Activated T-cell treated with anti-CD3 and anti-CD28 coated beads for 48 hours (primary cell): ENCODE measurements around the gene HOXC11.
A peak's percentile ranks its signal among the peaks of the same experiment; 100 is the strongest.

Experiments used
- DNase-seq: peaks from one replicate; pipeline ENCODE4 v3.0.0-alpha.2; 2020; ENCODE audit warnings: low read depth

HOXC11 gene

DNA sequence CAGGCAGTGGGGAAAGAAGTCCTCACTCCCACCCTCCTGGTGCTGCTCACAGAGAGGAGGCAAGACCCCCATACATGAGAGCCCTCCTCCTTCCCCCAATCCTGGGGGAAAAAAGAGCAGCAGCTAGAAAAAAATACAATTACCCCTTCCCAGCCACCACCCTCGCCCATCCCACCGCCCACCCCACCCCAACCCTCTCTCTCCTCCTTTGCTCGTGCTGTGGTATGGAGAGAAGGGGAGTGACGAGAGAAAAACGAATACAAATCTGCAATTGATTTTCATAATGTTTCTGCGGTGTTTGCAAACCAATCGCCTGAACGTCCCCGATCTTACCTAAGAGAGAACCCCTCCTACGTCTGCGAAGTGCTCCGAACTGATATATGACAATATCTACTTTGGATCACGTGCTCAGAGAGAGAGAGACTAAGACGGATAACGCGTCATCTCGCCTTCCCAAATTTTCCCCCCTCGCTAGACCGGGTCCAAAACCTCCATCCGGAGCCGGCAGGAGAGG lies at the start of gene HOXC11:
Gene HOXC11 (plus strand): TSS at position 405 of the 514 bp plus-strand sequence. CDS start 116 bp downstream, outside the sequence.
- DNase-seq: no peak

DNA sequence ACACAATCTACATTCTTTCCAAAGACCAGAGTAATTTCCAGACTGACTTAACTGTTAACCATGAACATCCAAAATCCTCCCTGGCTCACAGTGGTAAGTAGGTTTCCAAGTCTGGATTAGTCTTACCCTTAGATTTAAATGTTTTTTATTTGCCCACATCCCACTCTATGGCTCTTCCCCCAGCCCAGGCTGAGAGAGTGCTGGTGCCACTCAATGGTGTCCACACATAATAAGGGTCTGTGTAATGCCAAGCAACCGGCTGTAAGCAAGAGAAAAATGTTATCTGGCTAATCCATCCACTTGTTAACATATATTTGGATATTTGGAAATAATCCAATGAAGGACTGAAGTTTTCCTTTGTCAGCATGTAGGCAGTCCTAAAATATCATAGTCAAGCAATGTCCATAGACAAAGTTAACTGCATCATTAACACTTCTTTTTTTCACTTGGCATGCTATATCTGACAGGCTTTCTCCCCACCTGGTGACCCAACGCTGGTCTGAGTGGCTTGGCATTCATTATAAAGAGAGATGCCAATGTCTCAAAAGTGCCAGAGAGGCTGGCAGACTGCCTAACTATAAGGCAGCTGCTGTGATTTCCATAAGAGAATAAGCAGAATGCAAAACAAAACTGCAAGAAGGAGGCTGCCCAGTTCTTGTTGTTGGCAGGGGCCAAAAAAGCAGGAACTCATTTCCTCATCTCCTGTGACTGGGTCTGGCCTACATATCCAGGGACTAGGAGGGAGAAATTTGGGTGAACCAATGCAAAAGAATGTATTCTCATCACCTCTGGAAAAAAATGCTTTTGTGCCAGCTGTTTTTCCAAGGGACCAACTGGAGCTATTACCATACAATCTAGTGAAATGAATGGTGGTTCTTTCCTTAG lies 48.2 kb upstream of the HOXC11 start:
- no peak for DNase-seq

DNA sequence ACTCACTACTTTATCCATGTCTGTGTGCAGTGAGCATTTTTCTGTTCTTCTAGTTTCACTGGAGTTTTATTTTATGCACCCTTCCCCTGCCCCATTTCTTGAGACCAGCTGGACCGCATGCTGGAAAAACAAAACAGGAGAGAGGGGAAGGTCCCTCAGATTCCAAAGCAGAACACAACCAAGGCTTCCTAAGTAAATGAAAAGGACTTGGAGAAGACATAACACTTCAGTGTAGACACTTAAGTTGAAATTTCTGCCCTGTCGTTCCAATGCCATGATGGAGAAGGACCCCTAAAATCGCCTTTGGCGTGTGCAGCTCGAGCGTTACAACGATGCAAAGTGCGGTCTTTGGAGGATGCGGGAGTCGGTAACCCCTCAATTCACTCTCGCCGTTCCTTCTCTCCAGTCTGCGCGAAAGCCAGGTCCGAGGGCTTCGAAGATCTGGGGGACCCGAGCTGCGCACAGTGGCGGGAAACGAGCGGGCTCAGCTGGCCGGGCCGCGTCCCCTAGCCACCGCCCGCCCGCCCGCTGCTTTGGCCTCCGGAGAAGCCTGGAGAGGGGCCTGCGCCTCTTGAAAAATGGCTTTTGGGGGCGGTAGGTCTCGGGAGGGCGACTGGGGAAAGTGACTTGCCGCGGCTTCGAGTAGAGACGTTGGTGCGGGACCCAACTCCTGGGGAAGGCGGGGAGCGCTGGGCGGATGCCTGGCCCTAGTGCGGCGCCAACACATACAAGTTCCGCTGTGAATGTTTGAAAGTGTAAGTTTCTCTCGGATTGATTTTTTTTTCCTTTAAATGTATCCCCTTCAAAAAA lies 45.5 kb upstream of the HOXC11 start:
- DNase-seq: no peak

DNA sequence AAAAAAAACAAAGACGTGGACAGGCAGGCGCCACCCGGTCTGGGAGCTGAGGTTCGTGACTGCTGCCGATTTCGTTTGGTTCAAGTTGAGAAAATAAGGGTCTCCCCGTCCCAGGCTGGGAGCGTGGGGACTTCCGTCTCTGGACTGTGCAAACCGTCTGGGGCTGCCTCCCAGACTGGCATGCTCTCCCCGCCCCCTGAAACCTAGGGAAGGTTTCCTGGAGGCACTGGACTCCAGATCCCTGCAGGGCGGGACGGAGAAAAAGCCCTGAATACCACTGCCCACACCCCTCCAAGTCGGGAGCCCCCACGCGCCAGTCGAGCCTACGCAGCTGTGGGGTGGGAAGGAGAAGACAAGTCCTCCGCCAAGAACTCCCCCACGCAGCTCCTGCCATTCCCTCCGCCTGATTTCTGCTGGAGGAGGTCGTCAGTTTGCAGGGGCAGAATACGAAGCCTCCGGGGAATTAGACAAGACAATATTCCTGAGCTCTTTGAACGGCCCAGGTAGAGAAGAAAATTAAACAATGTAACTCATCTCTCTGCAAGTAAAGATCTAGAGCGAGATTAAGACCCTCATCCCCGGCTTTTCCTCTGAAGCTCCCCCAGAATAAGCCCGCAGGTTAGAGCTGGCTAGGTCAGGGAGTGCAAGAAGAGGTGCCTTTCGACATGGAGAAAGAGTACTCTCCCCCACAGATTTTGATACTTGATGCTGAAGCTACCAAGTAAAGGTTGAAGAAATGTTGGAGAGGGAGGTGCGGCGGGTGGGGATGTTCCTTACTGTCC lies 44.7 kb upstream of the HOXC11 start:
- no peak for DNase-seq

DNA sequence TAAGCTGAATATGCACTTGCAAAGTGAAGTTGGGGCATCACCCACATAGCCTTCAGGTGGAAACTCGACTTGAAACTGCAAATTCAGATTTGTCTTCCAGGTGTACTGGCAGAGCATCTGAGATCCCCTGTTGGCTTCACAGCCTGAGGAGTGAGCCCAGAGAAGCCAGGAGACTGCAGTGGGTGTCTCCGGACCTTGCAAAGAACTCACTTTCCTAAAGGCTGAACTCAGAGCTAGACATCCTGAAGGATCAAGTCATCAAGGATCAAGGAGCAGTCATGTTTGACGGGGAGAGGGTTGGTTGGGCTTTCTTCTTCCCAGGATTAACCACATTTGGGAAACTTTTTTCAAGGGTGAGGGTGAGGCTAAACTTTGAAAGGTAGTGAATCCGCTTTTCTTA lies 43.4 kb upstream of the HOXC11 start:
- DNase-seq: no peak

DNA sequence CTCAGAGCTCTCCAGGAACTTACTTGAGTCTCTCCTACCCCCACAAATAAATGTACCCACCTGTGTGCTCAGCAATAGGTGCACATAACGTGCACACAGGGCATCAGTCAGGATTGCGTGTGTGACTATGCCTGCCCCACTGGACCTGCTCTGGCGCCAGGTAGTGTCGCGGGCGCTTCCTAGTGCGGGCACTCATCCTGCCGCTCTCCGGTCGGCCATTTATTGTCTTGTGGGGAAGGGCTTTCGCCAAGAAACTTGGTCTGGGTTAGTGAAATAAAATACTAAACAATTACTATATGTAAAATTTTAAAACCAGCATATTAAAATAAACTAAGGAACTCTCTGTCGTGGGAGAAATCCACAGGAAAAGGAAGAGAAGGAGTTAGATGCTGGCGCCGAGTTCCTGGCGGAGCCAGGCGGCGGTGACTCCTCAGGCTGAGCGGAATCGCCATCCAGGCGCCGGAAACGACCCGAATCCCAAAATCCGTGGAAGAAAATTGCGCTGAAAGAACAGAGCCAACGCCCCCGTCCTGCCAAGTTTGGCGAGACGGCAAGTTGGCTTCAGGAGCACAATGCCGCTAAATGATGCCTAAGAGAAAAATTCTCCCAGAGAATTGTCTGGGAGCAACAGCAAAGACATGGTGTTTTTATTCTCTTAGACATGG lies 42.2 kb upstream of the HOXC11 start:
- no peak for DNase-seq

DNA sequence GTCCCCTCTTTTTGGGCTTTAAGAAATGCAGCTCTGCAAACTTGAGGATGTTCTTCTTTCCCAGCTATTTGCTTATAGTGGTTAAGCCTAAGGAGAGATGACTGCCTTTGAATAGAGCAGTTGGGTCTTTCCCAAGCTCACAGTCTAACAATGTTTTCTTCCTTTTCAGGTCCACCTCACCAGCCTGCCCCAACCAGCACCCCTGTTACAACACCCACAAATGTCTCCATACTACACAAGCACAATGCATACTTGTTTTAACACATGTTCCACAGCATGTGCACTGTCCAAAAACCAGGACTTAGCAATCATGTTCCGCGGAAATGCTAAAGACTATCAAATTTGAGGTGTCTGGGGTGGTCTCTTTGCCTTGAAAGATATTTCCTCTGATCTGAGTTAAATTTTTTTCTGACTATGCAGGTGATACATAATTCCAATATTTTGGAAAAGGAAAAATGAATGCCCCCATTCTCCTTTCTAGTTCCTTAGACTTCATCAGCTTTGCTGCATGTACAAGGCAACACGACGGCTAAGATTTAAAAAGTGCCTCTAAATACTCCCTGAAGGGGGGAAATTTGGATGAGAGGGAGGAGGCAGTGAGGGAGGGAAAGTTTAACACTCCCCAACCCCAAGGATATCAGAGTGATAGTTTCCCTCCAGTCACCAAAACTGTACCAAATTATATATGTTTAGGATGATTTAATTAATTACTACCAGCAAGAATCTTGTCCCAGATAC lies 40.9 kb upstream of the HOXC11 start:
- no peak for DNase-seq

DNA sequence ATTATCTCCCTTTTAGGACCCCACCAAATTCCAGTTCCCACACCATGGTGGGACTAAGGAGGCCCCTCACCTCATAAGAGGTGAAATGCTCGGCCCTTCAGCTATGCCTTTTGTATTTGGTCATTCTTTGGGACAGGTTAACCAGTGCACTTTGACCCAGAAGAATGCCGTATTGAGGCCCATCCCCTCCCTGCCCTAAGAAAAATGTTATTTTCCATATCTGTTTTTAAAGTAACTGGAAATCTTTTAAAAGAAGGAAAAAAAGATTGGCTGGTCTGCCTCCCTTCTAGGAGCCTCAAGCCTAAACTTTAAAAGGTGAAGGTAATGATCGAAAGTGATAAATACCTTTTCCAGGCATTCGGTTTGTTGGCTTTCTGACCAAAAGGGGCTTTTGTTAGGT lies 40.0 kb upstream of the HOXC11 start:
- no peak for DNase-seq

DNA sequence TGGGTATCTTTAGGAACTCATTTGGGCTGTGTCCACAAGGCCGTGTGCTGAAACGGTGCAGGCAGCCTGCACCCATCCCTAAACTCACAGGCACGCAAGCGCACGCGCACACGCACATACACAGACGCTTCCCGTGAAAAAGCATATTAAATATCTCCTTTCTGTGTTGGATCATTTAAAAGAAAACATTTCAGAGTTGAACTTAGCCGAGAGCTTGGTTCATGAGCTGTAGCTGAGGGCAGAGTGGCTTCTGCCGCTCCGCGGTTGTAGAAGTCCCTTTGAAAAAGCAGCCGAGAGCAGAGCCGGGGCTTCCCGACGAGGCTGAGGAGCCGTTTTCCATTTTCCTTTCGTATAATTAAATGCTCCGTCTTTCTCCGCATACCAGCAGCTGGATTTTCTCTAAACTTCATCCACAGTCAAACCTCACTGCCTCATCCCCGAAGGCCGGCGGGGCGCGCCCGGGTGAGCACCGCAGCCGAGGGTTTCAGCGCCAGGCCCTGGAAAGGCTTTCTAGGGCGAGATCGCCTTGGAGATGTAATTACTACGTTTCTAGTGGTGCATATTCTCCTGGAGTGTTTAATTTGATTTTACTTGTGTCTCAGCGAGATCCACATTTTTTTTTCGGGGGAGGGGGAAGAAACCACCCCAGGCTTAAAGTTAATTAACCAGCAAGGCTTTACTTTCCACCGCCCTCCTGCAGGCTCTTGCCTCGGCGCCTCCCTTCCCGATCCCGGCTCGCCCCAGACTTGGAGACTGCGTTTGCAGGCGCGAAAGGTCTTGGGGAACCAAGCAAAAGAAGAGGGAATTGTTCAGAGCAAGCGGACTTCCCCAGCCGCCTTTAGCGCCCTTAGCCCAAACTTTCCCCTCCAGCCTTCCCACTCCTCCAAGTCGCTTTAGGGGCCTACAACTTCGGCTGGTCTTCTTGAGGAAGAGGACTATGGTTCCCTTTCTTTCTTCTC lies 37.3 kb upstream of the HOXC11 start:
- no peak for DNase-seq

DNA sequence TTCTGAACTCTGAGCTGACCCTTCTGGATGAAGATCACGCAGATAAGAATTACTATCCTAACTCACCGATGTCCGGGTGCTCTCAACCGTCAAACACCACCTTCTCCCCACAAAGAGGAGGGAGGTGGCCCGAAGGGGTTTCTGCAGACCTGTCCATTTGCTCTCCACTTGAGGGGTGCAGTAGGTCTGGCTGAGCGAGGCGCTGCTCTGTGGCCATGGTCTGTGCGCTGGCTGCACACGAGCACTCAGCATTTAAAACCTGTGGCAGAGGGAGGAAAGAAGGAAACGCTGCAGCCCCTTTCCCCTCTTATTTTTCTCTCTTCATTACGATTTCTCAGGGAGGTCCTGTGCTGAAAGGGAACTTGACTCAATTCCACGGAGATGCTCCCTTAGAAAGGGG lies 35.8 kb upstream of the HOXC11 start:
- DNase-seq: no peak

DNA sequence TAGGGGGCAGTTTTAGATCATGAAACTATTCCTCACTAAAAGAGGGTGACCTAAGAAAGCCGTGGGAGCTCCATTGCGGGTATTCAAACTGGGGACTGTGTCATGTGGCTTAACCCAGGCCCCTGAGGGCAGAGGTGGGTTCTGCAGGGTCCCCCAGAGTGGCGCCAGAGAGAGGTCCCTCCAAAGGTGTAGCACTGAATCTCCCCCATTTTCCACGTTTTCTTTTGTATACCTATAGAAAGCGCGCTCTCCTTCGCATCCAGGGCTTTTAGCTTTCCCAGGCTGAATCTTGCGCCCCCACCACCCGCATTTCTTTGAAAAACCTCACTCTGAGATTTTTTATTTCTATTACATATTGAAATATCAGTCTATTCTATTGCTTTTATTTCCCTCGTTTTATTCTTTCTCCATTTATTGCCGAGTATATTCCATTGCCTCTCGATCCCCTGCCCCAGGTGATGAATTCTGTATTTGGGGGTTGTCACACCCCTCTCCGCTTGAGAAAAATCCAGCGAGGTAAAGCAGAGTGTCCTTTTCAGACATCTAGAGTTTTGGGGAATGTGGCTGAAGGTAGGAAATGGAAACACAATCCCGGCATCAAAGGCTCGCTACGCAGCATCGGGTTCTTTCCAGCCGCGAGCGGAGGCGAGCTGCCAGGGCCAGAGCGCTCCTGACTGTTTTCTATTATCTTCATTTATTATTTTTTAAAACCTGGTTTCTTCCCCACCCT lies 35.2 kb upstream of the HOXC11 start:
- no peak for DNase-seq

DNA sequence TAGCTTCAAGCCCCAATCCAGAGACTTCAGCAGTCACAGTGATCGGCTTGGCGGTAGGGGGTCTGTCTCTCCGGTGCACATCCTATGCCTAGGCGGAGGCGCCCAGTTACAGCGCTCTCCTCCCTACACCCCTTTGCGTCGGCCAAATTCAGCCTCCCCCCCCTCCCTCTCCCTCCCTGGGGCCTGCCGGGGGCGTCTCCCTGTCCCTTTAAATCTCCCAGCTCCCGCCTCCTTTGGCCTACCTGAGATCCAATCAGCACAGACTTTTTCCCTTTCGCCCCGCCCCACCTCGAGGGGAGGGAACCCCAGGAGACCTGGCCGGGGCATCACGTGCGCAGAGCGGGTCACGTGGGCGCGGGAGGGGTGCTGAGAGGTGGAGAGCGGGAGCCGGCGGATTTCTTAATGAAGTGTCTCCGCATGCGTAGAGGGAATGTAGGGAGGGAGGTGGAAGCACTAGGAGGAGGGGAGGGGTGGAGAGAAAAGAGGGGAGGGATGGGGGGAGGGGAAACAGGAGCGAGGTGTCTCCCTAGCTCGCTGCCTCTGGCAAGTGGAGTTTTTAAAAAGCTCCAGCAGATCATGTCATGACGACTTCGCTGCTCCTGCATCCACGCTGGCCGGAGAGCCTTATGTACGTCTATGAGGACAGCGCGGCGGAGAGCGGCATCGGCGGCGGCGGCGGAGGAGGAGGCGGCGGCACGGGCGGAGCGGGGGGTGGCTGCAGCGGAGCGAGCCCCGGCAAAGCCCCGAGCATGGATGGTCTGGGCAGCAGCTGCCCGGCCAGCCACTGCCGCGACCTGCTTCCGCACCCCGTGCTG lies 34.4 kb upstream of the HOXC11 start, which contains the start of gene HOXC13:
Gene HOXC13 (plus strand): TSS at position 506 of the 815 bp plus-strand sequence. CDS start 76 bp downstream, at position 582.
- DNase-seq: peak; percentile 56

DNA sequence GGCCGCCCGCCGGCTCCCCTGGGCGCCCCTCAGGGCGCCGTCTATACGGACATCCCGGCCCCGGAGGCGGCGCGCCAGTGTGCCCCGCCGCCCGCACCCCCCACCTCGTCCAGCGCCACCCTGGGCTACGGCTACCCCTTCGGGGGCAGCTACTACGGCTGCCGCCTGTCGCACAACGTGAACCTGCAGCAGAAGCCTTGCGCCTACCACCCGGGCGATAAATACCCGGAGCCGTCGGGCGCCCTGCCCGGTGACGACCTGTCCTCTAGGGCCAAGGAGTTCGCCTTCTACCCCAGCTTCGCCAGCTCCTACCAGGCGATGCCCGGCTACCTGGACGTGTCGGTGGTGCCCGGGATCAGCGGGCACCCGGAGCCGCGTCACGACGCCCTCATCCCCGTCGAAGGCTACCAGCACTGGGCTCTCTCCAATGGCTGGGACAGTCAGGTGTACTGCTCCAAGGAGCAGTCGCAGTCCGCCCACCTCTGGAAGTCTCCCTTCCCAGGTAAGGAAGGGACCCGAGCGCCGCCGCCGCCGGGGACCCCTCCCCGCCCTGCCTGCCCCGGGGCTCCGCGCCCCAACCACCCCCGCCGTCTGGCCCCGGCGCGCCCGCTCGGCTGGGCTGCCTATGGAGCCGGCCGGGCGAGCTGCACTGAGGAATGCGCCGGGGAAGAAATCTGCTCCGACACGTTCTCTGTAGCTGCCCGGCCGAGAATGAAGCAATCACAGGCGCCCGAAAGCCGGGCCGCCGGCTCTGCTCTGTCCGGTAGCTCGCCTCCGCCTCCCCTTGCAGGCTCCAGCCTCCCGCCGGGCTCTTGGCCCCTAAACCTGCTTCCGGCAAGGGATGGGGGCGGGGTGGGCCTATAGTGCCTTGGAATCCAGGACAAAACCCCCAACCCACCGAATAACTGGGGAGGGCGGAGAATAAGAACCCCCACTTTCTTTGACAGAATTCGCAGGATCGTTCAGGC lies 33.5 kb upstream of the HOXC11 start:
- no peak for DNase-seq

DNA sequence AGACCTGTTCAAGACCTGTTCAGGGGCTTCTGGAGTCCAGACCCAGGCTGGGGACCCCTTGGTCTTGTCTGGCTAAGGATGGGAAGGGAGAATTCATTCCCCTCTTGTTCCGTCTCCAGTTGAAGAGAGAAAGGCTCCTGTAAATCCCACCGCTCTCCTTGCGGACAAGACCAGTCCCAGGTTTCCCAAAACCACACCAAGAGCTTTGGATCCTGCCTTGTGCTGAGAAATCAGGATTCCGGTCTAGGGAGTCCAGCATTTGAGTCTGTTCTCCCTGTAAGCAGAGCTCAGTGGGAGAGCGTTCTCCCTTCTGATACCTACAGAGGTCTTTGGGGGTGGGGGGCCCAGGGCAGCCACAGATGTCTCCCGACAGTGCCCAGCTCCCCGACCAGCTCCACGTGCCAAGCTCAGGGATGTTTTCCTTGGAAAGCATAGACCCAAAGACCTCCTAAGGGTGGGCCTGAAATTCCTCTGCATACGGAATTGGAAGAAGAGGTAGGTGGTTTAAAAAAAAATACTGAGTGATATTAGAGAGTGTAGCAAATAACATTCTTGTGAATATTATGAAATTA lies 32.4 kb upstream of the HOXC11 start:
- no peak for DNase-seq

DNA sequence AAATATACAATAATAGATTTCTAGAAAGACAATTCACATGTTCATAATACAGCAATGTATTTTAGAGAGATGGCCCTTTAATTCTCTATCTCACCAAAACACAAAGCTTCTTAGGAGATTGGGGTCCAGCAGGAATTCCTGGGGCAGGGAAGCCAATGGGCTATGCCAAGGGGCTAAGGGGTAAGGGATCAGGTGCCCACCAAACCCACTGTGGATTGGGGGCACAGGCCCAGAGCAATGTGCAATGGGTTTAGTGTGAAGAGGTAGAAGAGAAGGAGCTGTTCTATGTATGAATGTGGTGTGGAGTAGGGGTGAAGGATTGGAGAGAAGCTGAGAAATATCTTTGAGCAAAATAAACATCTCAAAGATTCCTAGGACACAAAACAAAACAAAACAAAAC lies 31.7 kb upstream of the HOXC11 start:
- DNase-seq: no peak

DNA sequence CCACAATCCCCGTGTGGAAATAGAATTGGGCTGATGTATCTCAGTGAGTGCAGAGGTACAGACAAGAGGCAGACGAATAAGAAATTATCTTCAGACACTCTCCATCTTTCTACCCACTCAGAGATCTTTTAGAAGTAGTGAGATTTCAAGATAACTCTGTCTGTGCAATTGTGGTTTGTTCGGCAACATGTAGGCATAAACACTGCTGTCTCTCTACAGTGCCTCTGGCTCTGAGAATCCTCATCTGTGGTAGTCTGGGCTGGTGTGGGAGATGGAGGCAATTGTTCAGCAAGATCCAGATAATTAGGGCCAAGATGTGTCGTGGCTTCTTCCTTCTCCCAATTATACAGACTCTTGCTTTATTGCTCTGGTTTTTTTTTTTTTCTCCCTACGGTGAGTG lies 31.2 kb upstream of the HOXC11 start:
- DNase-seq: no peak
